Measurements from ENCODE around the gene CDCA3. TPM values are rescaled to one million over a fixed set of nuclear protein-coding genes. Genes with fewer than 3 reads are reported as not detected.

Gene CDCA3
- total RNA-seq, 3 donors from 2014 or later = 2.8 to 15.3 (median 5.2) TPM

Other genes with a start within 250 kb of the CDCA3 start
- gene CHD4, start 243.9 kb downstream of the CDCA3 start, total RNA-seq = 100 to 1,000 TPM; 127 to 243 (median 149) TPM
- gene LPAR5, start 215.3 kb downstream of the CDCA3 start, total RNA-seq = 10 to 100 TPM; 12.0 to 30.5 (median 22.7) TPM
- gene ACRBP, start 203.9 kb downstream of the CDCA3 start, total RNA-seq = 1 to 10 TPM; 1.4 to 3.0 (median 2.2) TPM
- gene ING4, start 188.2 kb downstream of the CDCA3 start, total RNA-seq = 10 to 100 TPM; 28.9 to 46.9 (median 45.9) TPM
- 10 to 100 TPM; 54.5 to 67.8 (median 64.3) TPM for gene ZNF384, start 161.9 kb downstream of the CDCA3 start, total RNA-seq
- 1 to 10 TPM in 1 of 3 donors, under 1 TPM in 1, not detected in 1; 0.53 to 2.9 TPM for gene PIANP, start 150.5 kb downstream of the CDCA3 start, total RNA-seq
- gene COPS7A, start 127.2 kb downstream of the CDCA3 start, total RNA-seq = 10 to 100 TPM; 32.8 to 47.2 (median 39.2) TPM
- gene MLF2, start 98.1 kb downstream of the CDCA3 start, total RNA-seq = 100 to 1,000 TPM; 136 to 177 (median 149) TPM
- 100 to 1,000 TPM; 116 to 549 (median 122) TPM for gene PTMS, start 84.9 kb downstream of the CDCA3 start, total RNA-seq
- 1 to 10 TPM; 1.8 to 4.7 (median 2.1) TPM for gene LAG3, start 78.8 kb downstream of the CDCA3 start, total RNA-seq
- gene CD4, start 61.8 kb downstream of the CDCA3 start, total RNA-seq = 10 to 100 TPM in 2 of 3 donors, 1 to 10 TPM in 1; 8.9 to 16.5 (median 14.8) TPM
- 10 to 100 TPM in 1 of 3 donors, 1 to 10 TPM in 2; 1.7 to 18.6 (median 3.1) TPM for gene GPR162, start 29.5 kb downstream of the CDCA3 start, total RNA-seq
- 10 to 100 TPM in 1 of 3 donors, 1 to 10 TPM in 2; 1.6 to 24.2 (median 5.2) TPM for gene P3H3, start 22.9 kb downstream of the CDCA3 start, total RNA-seq
- gene GNB3, start 10.4 kb downstream of the CDCA3 start, total RNA-seq = 1 to 10 TPM in 1 of 3 donors, under 1 TPM in 2; 0.38 to 5.3 (median 0.96) TPM
- 10 to 100 TPM; 65.9 to 80.7 (median 79.7) TPM for gene USP5, start 864 bp upstream of the CDCA3 start, total RNA-seq
- gene TPI1, start 16.2 kb upstream of the CDCA3 start, total RNA-seq = 100 to 1,000 TPM; 408 to 766 (median 700) TPM
- 10 to 100 TPM in 2 of 3 donors, 1 to 10 TPM in 1; 9.7 to 11.7 (median 10.6) TPM for gene SPSB2, start 22.0 kb upstream of the CDCA3 start, total RNA-seq
- 10 to 100 TPM in 1 of 3 donors, 1 to 10 TPM in 2; 4.7 to 11.8 (median 4.9) TPM for gene LRRC23, start 53.5 kb upstream of the CDCA3 start, total RNA-seq
- 10 to 100 TPM in 1 of 3 donors, 1 to 10 TPM in 2; 4.5 to 67.3 (median 7.6) TPM for gene ENO2, start 63.3 kb upstream of the CDCA3 start, total RNA-seq
- gene ATN1, start 76.7 kb upstream of the CDCA3 start, total RNA-seq = 100 to 1,000 TPM in 1 of 3 donors, 10 to 100 TPM in 2; 68.5 to 208 (median 82.4) TPM
- not detected for gene RNU7-1, start 92.5 kb upstream of the CDCA3 start, total RNA-seq
- 100 to 1,000 TPM; 113 to 175 (median 130) TPM for gene C12orf57, start 92.7 kb upstream of the CDCA3 start, total RNA-seq
- 10 to 100 TPM; 37.4 to 61.7 (median 51.7) TPM for gene PTPN6, start 100.1 kb upstream of the CDCA3 start, total RNA-seq
- gene PHB2, start 119.4 kb upstream of the CDCA3 start, total RNA-seq = 100 to 1,000 TPM; 204 to 266 (median 209) TPM
- gene EMG1, start 119.6 kb upstream of the CDCA3 start, total RNA-seq = 10 to 100 TPM; 29.6 to 33.7 (median 33.4) TPM
- gene LPCAT3, start 167.2 kb upstream of the CDCA3 start, total RNA-seq = 100 to 1,000 TPM in 2 of 3 donors, 10 to 100 TPM in 1; 79.8 to 121 (median 102) TPM
- gene C1S, start 209.4 kb upstream of the CDCA3 start, total RNA-seq = 100 to 1,000 TPM in 2 of 3 donors, 10 to 100 TPM in 1; 36.0 to 304 (median 168) TPM
- gene C1R, start 241.2 kb upstream of the CDCA3 start, total RNA-seq = 100 to 1,000 TPM in 2 of 3 donors, 10 to 100 TPM in 1; 38.7 to 273 (median 222) TPM